ENCODE results near the gene ADAM17.

DNA sequence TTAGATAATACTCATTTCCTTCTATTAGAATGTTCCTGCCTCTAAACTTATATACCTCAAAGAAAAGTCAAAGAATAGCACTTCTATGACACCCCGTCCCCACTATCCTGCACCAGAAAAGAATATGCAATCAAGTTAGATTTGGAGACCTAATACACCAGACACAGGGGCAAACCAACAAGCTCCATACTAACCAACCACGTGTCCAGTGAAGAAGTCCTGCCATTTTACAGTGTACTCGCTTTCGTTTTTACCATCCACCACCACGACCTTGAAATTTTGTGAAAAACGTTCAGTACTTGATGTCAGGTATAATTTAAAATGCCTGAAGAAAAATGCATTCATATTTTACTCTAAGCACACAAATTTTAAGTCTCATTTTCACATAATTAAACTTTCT lies 19.1 kb downstream of the ADAM17 start:
- TF ChIP-seq, protein P1, sequence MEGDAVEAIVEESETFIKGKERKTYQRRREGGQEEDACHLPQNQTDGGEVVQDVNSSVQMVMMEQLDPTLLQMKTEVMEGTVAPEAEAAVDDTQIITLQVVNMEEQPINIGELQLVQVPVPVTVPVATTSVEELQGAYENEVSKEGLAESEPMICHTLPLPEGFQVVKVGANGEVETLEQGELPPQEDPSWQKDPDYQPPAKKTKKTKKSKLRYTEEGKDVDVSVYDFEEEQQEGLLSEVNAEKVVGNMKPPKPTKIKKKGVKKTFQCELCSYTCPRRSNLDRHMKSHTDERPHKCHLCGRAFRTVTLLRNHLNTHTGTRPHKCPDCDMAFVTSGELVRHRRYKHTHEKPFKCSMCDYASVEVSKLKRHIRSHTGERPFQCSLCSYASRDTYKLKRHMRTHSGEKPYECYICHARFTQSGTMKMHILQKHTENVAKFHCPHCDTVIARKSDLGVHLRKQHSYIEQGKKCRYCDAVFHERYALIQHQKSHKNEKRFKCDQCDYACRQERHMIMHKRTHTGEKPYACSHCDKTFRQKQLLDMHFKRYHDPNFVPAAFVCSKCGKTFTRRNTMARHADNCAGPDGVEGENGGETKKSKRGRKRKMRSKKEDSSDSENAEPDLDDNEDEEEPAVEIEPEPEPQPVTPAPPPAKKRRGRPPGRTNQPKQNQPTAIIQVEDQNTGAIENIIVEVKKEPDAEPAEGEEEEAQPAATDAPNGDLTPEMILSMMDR (IDR thresholded peaks at IDR 0.05 in 2 of 3, conservative IDR thresholded peaks at IDR 0.05 in 1 of 3; ENCODE audit: control insufficient read depth in 2 of 3, extremely low read depth in 1 of 3, insufficient read depth in 1 of 3, low read depth in 3 of 3, low read length in 3 of 3), result no peak
- TF ChIP-seq POLR2A (IDR thresholded peaks at IDR 0.05; ENCODE audit: low read depth, low read length), result no peak

Data from GM12878 (cell line).